ENCODE measurements around the gene TOM1L2. TPM values are rescaled to one million over a fixed set of nuclear protein-coding genes. Genes with fewer than 3 reads are reported as not detected.

The TOM1L2 gene
- total and polyA plus RNA-seq, 12 donors: 29.6 to 437 (median 67.7) TPM

DNA sequence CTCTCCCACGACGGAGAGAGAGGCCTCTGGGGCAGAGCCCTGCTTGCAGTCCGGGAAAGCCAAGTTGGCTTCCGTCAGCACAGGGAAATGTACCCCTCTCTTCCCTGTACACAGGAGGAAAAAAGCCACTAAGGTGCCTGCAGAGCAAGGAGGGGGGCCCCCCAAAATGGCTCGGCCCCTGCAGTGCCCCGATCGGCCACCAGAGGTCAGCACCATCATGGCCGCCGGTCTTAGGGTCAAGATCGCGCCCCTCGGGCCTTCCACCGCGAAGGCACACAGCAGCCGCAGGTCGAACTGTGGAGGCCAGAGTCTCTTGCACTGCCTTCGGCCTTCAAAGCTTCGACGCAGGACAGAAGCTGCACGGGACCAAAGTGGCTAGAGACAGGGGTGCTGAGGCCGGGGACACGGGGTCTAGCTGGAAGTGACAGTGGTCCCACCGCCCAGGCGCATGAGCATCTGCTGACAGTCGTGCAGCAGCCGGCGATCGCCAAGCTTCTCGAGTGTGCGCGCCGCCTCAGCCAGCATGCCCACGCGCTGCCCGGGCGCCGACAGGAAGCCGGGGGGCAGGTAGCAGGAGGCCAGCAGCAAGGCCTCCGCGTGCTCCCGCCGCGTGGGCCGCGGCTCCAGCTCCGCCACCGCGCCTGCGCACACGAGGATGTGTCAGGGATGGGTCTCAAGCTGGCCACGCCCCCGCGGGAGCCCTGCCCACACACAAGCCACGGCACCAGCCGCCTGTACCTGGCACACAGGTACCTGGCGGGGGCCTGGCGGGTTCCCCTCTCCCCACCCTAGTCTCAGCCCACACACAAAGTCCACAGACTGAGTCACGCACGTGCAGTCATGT is 159.8 kb downstream of the TOM1L2 start:
- DNase-seq: peak; percentile 67 to 91 (median 81)
- Histone ChIP-seq H3K4me3 (no peak overlapping the region), H3K4me1 (replicated peaks in 1 of 2) (peaks cover 13 to 76% of the 10 kb centered on the region in 2 donors), H3K27ac (peak overlapping the region in 4 of 5 donors; percentile 20 to 94 (median 72)), H3K9me3 (replicated peaks in 1 of 3) (no peaks in the 10 kb centered on the region), H3K36me3 (replicated peaks in 1 of 2) (peaks cover 0 to 55% of the 10 kb centered on the region in 2 donors), H3K27me3 (no peaks in the 10 kb centered on the region)
- intact Hi-C loops (cut with DNase I): loop anchor here (5.0 kb wide), 3 partner anchors 45 to 130 kb away; partner anchors contain the start of gene RAI1 (in 1 of the 2)
- WGBS, 4 donors: 44 to 53% (median 45%) methylated on average over 11 to 59 of the region's 59 CpGs
- TF ChIP-seq, protein P1, sequence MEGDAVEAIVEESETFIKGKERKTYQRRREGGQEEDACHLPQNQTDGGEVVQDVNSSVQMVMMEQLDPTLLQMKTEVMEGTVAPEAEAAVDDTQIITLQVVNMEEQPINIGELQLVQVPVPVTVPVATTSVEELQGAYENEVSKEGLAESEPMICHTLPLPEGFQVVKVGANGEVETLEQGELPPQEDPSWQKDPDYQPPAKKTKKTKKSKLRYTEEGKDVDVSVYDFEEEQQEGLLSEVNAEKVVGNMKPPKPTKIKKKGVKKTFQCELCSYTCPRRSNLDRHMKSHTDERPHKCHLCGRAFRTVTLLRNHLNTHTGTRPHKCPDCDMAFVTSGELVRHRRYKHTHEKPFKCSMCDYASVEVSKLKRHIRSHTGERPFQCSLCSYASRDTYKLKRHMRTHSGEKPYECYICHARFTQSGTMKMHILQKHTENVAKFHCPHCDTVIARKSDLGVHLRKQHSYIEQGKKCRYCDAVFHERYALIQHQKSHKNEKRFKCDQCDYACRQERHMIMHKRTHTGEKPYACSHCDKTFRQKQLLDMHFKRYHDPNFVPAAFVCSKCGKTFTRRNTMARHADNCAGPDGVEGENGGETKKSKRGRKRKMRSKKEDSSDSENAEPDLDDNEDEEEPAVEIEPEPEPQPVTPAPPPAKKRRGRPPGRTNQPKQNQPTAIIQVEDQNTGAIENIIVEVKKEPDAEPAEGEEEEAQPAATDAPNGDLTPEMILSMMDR (IDR thresholded peaks at IDR 0.05): peak; percentile 97 to 99 (median 98)
- TF ChIP-seq POLR2A (IDR thresholded peaks at IDR 0.05): peak in 1 of 2 donors; percentile 18

DNA sequence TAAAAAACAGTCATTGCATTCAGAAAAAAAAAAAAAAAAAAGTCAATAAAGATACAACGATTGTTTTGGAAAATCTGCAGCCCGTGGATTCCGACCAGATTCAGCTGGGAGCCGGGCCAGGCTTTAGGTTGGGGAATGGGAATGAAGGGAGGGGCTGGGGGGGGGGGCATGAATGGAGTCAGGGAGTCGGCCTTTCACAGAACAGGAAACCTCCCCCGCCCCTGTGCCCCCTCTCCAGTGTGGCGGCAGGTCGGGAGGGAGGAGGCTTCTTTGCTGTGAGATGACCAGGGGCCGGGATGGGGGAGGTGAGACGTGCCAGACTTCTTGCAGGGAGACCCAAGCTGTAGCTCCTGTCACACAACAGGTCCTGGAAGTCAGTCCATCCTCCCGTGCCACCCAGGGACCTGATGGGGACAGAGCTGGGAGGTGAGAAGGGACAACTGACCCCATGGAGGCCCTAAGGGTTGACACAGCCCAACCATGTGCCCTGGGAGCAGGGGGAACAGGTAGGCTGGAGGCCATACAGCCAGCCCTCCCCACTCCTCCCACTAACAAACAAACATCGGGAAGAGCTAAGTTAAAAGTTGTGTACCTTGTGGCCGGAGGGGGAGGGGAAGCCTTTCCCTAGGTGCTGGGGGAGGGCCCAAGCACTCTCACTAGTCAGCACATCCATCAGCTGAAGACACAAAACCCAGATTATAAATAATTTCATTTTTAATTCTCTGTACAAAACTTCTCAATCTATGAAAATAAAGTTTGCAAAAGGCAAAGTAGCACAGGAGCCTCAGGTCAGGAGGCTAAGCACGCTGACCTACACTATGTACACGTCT is 160.6 kb downstream of the TOM1L2 start:
- H3K4me1 ChIP-seq (replicated peaks in 1 of 2): peaks cover 13 to 68% of the 10 kb centered on the region in 2 donors
- H3K4me3 ChIP-seq: no peak overlapping the region
- WGBS, 4 donors: 24 to 32% (median 30%) methylated on average over 10 to 15 of the region's 15 CpGs
- H3K27ac ChIP-seq: peak overlapping the region in 4 of 5 donors; percentile 54 to 94 (median 72)
- DNase-seq: peak; percentile 33 to 70 (median 58)
- TF ChIP-seq, protein P1 (IDR thresholded peaks at IDR 0.05): no peak
- TF ChIP-seq POLR2A (IDR thresholded peaks at IDR 0.05): no peak
- H3K9me3 ChIP-seq (replicated peaks in 1 of 3): no peaks in the 10 kb centered on the region
- peaks cover 0 to 46% of the 10 kb centered on the region in 2 donors for H3K36me3 ChIP-seq (replicated peaks in 1 of 2)
- intact Hi-C loops (cut with DNase I): loop anchor here (5.0 kb wide), 3 partner anchors 46 to 129 kb away; partner anchors contain the start of gene RAI1 (in 1 of the 2)
- H3K27me3 ChIP-seq: no peaks in the 10 kb centered on the region

DNA sequence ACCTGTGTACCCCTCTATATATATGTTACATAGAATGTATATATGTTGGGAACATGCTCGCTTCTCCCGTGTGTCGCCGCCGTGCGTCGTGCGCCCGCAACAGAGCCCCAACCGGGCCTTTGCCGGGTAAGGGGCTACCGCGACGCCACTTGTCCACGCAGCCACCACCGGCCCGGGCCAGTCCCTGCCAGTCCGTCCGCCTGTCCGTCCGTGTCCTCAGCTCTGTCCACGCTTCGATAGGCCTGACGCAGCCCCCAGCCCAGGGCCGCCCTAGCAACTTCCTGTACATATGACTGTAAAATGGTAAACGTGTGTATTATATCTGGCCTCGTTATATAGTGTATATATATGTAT is 161.3 kb downstream of the TOM1L2 start:
- H3K27me3 ChIP-seq: no peaks in the 10 kb centered on the region
- no peaks in the 10 kb centered on the region for H3K9me3 ChIP-seq (replicated peaks in 1 of 3)
- intact Hi-C loops (cut with DNase I): loop anchor here (5.0 kb wide), 3 partner anchors 46 to 129 kb away; partner anchors contain the start of gene RAI1 (in 1 of the 2)
- WGBS, 4 donors: 78 to 81% (median 79%) methylated on average over 26 to 27 of the region's 27 CpGs
- H3K36me3 ChIP-seq (replicated peaks in 1 of 2): peaks cover 0 to 41% of the 10 kb centered on the region in 2 donors
- peaks cover 13 to 63% of the 10 kb centered on the region in 2 donors for H3K4me1 ChIP-seq (replicated peaks in 1 of 2)
- H3K27ac ChIP-seq: peak overlapping the region in 3 of 5 donors; percentile 63 to 84 (median 83)
- TF ChIP-seq POLR2A (IDR thresholded peaks at IDR 0.05): no peak
- TF ChIP-seq, protein P1 (IDR thresholded peaks at IDR 0.05): no peak
- no peak overlapping the region for H3K4me3 ChIP-seq
- peak in 3 of 7 donors; percentile 47 to 64 (median 50) for DNase-seq

All from adrenal gland (tissue), 12 donors.